Panc1 (cell line): ENCODE data around the gene NPAS2. TPM values are rescaled to one million over a fixed set of nuclear protein-coding genes. Genes with fewer than 3 reads are reported as not detected.

Experiments used
- ATAC-seq: fragments of 200-7000 bp; cut with Tn5 transposase; 2 replicates; pipeline ENCODE4 v1.9.1; 2020; ENCODE audit warnings: mild to moderate bottlenecking, moderate library complexity
- BruUV-seq: library from RNA; stranded (reverse); fragments of 400-500 nt; replicated peaks from 2 replicates; lab custom pipeline; 2021; lab: Mats Ljungman, UMichigan
- CTCF ChIA-PET: fragments of 300-600 bp; sonication (Branson Sonifier 250); formaldehyde crosslinking; loops from one replicate; lab custom pipeline; 2022; ENCODE audit warnings: antibody characterized with exemption; lab: Charles Lee
- POLR2A ChIA-PET: fragments of 300-600 bp; sonication (Branson Sonifier 250); formaldehyde crosslinking; loops from one replicate; lab custom pipeline; 2022; ENCODE audit warnings: antibody characterized with exemption; lab: Charles Lee
- DNase-seq: peaks from one replicate; pipeline ENCODE4 v3.0.0-alpha.2; 2010; ENCODE audit warnings: low read depth, low spot score
- H3K27ac ChIP-seq: 2 replicates; pipeline ENCODE4 v1.5.1; 2011; ENCODE audit warnings: mild to moderate bottlenecking, low read length, inconsistent platforms
- H3K27me3 ChIP-seq: fragments of 200-500 bp; sonication (Bioruptor generic); 2 replicates; pipeline ENCODE4 v1.6.0; 2014; ENCODE audit warnings: low read length, inconsistent platforms; ENCODE audit not compliant: control insufficient read depth, insufficient read depth
- H3K36me3 ChIP-seq: fragments of 200-500 bp; sonication (Bioruptor generic); 2 replicates; pipeline ENCODE4 v1.5.1; 2014; ENCODE audit warnings: inconsistent platforms, mild to moderate bottlenecking, low read length, moderate library complexity; ENCODE audit not compliant: control insufficient read depth, insufficient read depth
- H3K4me1 ChIP-seq: 2 replicates; pipeline ENCODE4 v1.5.1; 2011; ENCODE audit warnings: inconsistent platforms, mild to moderate bottlenecking, low read length, moderate library complexity; ENCODE audit not compliant: control insufficient read depth, insufficient read depth
- H3K4me3 ChIP-seq, 2 experiments: 2 replicates each; pipeline ENCODE4 v1.5.1; 2011 to 2012; ENCODE audit warnings: low read depth in 2 of 2, low read length in 2 of 2, mild to moderate bottlenecking in 2 of 2, inconsistent platforms in 1 of 2, moderate library complexity in 1 of 2
- H3K9me3 ChIP-seq: fragments of 200-500 bp; sonication (Bioruptor generic); 2 replicates; pipeline ENCODE4 v1.5.1; 2014; ENCODE audit warnings: low read depth, mild to moderate bottlenecking, inconsistent platforms, low read length, moderate library complexity; ENCODE audit not compliant: control insufficient read depth, insufficient read depth
- CTCF ChIP-seq: fragments of 450-650 bp; IDR thresholded peaks from 2 replicates; pipeline ENCODE4 v1.5.1; 2017; ENCODE audit warnings: mild to moderate bottlenecking
- POLR2AphosphoS5 ChIP-seq: IDR thresholded peaks from 2 replicates; pipeline ENCODE4 v1.6.1; 2012; ENCODE audit warnings: mild to moderate bottlenecking, low read depth, low read length, moderate library complexity
- REST ChIP-seq, 2 experiments: IDR thresholded peaks; 2 replicates each; pipeline ENCODE4 v1.6.1; 2011 to 2012; ENCODE audit warnings: low read depth in 2 of 2, control low read depth in 1 of 2, low read length in 1 of 2, mild to moderate bottlenecking in 1 of 2, moderate library complexity in 1 of 2; ENCODE audit not compliant: insufficient read depth in 1 of 2
- SIN3A ChIP-seq: IDR thresholded peaks from 2 replicates; pipeline ENCODE4 v1.6.1; 2012; ENCODE audit warnings: low read depth, mild to moderate bottlenecking, low read length, moderate library complexity, borderline replicate concordance; ENCODE audit not compliant: insufficient read depth
- TCF7L2 ChIP-seq: IDR thresholded peaks from 2 replicates; pipeline ENCODE4 v1.6.1; 2011; ENCODE audit warnings: mild to moderate bottlenecking, low read depth, low read length, inconsistent platforms
- in situ Hi-C: cut with HindIII; loops from 2 replicates; pipeline ENCODE4 v1.10.0; 2016; ENCODE audit warnings: low sequenced_read_pairs, low pct_unique_long_range_greater_than_20kb
- intact Hi-C: fragments of 100-400 bp; cut with micrococcal nuclease; formaldehyde crosslinking; loops from one replicate; pipeline ENCODE4 v1.10.0; 2022; ENCODE audit not compliant: unreplicated experiment
- total RNA-seq: library from RNA; stranded (reverse); gene quantifications from one replicate; pipeline ENCODE4 v1.2.1, GENCODE V29; 2021; ENCODE audit not compliant: unreplicated experiment

The NPAS2 gene
- total RNA-seq, 1 experiment from 2014 or later = 72.8 TPM

GRCh38 chr2:100969998-100970397, 150.1 kb downstream of the NPAS2 start:
- CTCF ChIA-PET = no interaction called here

GRCh38 chr2:100971221-100971620, 151.3 kb downstream of the NPAS2 start:
- TF ChIP-seq TCF7L2 (no peak), SIN3A (no peak), CTCF (no peak), REST (IDR thresholded peaks at IDR 0.05; ENCODE audit: insufficient read depth in 1 of 2, low read depth in 2 of 2, low read length in 1 of 2) (no peak), POLR2AphosphoS5 (no peak)
- BruUV-seq = no TSS peak
- Histone ChIP-seq H3K9me3 (no peaks in the 10 kb centered on the region), H3K36me3 (peaks cover 4% of the 10 kb centered on the region; the same call in 1 of the 2 replicates), H3K27me3 (no peaks in the 10 kb centered on the region), H3K4me1 (no peaks in the 10 kb centered on the region), H3K4me3 (no peak overlapping the region), H3K27ac (no peak overlapping the region)
- CTCF ChIA-PET = no interaction called here
- in situ Hi-C loops (no loop called here), intact Hi-C loops (no loop called here)
- DNase-seq (no peak), ATAC-seq (no peak)
- POLR2A ChIA-PET = no interaction called here

More at GRCh38 chr2:100969998-100970397, 150.1 kb downstream of the NPAS2 start:
- Histone ChIP-seq H3K9me3 (no peaks in the 10 kb centered on the region), H3K27ac (no peak overlapping the region), H3K27me3 (no peaks in the 10 kb centered on the region), H3K4me3 (no peak overlapping the region), H3K36me3 (no peaks in the 10 kb centered on the region), H3K4me1 (no peaks in the 10 kb centered on the region)
- intact Hi-C loops (no loop called here), in situ Hi-C loops (no loop called here)
- POLR2A ChIA-PET = no interaction called here
- BruUV-seq = no TSS peak
- no peak for DNase-seq
- TF ChIP-seq CTCF (no peak), TCF7L2 (no peak), REST (IDR thresholded peaks at IDR 0.05; ENCODE audit: insufficient read depth in 1 of 2, low read depth in 2 of 2, low read length in 1 of 2) (no peak), SIN3A (no peak), POLR2AphosphoS5 (no peak)
- ATAC-seq = no peak
